GM21367 (cell line): ENCODE results near the gene RPTOR.

Source experiments
- ATAC-seq: cut with Tn5 transposase; IDR thresholded peaks from one replicate; pipeline ENCODE4 v1.9.1; 2021; ENCODE audit not compliant: unreplicated experiment

The RPTOR gene

DNA sequence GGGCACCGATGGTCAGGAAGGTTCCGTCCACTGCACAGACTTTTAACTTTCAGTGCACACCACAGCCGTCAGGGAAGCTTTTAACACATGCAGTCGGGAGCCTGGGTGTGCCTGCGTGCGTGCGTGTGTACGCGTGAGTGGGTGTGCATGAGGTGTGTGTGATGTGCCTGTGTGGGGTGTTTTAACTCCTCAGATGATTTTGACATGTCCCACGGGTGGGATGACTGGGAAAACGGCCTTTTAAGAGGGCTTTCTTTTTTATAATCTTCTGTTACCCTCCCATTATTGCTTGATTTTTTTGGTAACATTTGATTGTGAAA, 294.3 kb downstream of the RPTOR start:
- ATAC-seq, result no peak

DNA sequence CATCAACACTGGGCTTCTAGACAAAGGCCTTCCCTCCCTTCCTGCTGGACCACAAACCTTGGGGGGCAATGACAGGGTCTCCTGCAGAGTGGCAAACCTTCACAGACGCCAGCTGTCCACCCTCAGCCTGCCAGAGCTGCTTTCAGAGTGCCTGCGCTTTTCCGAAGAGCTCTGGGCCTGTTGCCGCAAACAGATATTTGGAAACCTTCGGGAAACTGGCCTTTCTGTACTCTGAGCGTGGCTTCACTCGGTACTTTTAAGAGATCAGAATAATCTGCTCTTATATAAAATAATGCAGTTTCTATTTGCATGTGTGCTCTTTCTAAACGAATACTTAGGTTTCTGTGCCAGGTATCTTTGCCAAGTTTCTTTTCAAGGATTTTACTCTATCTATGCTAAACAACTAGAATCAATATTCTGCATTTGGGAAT, 294.9 kb downstream of the RPTOR start:
- no peak for ATAC-seq

DNA sequence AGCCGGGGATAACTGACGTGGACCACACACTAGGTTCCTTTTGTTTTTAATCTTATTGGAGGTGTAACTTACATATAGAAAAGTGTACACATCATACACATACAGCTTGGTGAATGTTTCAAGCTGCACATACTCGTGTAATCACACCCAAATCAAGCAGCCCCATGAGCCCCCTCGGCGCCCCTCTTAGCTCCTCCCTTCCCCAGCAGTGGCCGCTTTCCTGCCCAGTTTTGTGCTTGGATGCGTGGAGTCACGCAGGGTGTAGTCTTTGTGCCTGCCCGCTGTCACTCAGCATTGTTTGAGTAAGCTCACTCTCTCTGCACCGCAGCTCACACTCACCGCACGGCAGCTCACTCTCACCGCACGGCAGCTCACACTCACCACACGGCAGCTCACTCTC, 295.3 kb downstream of the RPTOR start:
- no peak for ATAC-seq

DNA sequence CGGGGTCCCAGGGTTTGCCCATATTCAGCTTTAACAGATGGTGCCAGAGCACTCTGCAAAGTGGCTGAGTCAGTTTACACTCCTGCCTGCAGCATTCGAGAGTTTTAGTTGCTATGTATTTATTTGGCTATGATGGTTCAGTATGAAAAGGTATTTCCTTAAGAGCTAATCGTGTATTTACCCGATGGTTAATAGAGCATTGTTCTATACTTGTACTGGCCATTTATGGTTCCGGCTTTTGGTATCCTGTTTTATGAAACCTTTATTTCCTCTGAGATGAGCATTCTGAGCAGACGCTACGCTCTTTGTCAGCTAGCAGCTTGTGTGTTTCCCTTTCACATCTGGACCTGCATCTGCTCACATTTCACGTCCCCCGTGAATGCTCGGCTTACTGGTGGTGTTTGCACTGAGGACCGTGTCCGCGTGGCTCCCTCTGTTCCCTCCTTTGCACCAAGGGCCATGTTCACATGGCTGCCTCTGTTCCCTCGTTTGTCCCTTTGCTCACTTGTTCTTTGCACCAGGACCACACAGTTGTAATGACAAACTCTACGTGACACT, 297.9 kb downstream of the RPTOR start:
- ATAC-seq, result no peak

DNA sequence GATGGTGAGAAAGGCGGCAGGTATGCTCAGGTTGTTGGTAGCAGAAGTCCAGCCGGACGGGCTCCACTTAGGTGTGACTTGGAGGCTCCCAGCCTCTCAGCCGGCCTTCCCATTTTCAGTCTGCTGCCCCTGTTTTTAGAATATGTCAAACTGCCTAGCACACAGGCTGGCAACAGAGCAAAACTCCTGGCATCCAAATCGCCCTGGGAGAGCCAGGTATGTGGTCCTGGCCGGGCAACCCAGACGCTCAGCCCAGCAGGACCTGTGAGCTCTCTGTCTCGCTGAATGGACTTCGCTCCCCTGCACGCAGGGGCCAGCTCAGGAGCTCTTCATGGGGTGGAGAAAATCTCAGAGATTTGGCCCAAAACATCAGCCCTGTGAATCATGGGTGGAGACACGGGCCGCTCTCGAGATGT, 299.1 kb downstream of the RPTOR start:
- no peak for ATAC-seq

DNA sequence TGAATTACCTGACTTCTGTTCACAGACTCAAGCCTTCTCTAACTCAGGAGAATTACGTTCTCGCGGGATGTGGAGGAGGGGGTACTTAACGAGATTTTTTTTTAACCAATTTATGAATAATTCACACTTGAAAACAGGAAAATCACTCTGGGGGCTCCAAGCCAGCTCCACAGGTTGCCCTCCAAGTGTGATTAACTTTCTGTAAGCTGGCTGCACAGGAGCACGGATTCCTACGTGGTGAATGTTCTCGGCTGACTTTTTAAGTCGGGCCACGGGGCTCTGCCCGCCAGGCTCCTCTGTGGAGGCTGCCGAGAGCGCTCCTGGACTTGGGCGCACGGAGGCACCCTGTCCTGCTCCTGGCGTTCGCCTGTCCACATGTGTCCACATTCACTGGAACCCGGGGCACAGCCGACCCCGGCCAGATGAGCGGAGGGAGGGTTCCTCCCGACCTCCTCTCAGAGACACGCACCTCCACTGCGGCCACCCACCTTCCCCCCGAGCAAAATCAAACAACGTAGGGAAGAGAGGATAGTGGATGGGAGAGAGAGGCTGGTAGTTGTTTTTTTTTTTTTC, 299.9 kb downstream of the RPTOR start:
- no peak for ATAC-seq

DNA sequence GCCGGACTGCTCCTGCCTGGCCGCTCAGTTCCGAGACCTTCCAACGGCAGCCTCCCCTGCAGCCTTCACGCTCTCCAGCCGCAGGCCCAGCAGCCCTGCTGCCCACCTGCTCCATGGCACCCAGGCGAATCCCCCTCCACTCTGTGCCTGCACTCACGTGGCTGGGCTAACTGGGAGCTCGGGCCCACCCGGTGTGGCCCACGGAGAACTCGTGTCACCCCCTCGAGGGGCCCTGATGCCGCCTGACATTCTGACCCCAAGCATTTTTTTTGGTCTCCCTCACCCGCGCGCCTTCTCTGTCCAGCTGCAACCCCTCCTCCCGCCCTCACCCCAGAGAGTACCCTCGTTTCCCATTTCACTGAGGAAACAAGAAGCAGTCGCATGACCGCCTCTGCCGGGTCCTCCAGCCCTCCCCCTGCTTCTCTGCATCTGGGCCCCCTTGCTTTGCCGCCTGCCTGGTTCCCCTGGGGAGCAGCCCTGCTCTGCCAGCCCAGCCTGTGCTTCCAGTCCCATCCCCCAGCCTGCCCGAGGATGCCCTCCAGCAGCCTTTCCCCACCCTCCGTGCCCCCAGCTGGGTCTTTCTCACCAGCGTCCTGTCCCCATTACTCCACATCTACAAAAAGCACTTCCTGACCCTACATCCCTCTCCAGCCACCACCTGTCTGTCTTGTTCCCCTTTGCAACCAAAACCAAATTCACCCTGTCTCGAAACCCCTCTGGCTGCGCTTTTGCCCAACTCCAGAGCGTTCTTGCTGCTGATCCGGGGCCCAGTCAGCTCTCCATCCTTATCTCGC, 300.6 kb downstream of the RPTOR start:
- ATAC-seq, result no peak

DNA sequence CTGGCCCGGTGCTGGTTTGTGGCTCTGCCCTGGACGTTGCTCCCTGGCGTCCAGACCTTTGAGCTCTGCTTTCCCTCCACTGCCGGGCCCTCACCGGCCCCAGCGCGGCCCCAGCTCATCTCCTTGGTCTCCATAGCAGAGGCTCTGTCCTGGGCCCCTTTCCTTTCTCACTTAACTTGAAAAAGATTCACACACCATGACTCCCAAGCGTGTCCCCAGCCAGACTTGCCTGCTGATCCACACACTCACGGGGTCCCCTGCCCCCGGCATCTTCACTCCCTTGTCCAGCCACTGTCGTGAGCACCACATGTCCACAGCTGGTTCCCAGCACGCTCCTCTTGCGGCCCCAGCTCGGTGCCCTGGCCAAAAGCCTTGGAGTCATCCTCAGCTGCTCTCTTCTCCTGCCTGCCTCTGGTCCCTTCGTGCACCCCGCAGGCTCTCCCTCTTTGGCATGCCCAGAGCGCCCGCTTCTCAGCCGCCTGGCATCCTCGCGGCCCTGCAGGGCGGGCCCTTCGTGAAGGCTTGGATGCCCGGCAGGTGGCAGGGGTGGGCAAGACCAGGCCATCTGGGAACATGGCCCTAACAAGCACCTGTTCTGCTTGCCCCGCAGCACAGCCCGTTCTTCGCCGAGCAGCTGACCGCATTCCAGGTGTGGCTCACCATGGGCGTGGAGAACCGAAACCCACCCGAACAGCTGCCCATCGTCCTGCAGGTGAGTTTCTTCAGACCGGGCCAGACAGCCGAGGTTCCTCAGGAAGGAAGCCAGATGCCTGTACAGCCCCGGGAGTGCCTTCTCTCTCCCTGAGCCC, 301.4 kb downstream of the RPTOR start:
- ATAC-seq, result no peak

DNA sequence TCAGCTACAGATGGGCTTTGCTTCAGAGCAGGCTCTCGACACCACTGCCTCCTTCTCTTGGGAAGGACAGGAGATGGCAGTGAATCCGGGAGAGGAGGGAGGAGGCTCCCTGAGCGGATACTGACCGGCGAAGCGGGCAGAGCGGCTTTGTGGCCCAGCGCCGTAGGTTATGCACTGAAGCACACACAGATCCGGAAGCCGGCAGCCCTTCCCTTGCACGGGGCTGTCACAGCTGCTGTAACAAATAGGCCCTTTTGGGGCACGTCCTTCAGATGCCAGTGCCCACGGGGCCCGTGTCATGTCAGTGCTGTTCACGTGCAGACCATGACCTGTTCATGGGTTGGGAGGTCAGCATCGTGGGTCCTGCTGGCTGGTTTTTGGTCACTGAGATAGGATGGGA, 302.3 kb downstream of the RPTOR start:
- ATAC-seq, result no peak

DNA sequence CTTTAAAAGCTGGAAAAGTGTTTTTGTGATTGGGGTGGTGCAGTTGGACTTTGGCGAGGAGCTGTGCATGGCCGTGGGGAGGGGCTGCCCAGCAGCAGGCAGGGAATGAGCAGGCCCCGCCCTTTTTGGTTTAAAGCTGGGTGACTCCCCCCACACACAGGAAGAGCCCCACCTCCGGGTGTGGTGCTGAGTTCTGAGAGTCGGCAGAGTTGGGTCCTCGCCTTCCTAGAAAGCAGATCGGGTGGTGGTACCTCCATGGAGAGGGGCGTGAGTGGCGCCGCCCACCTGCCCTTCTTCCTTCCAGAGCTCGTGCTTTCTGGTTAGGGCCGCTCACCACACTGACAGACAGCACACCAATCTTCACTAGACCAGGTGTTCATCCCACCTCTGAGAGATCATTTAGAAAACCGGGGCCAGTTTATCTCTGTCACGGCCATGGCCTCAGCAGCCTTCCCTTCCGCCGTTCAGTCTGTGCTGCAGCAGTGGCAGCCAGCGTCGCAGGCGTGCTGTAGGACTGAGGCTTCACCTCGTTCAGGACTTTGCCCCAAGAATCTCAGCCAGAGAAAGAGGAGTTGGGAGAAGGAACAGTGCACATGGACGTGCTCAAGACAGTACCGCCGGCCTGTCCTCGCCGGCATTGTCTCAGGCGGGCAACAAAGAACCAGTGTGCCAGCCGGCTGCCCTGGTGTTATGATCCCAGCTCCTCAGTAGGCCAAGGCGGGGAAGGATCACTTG, 303.0 kb downstream of the RPTOR start:
- ATAC-seq, result no peak

DNA sequence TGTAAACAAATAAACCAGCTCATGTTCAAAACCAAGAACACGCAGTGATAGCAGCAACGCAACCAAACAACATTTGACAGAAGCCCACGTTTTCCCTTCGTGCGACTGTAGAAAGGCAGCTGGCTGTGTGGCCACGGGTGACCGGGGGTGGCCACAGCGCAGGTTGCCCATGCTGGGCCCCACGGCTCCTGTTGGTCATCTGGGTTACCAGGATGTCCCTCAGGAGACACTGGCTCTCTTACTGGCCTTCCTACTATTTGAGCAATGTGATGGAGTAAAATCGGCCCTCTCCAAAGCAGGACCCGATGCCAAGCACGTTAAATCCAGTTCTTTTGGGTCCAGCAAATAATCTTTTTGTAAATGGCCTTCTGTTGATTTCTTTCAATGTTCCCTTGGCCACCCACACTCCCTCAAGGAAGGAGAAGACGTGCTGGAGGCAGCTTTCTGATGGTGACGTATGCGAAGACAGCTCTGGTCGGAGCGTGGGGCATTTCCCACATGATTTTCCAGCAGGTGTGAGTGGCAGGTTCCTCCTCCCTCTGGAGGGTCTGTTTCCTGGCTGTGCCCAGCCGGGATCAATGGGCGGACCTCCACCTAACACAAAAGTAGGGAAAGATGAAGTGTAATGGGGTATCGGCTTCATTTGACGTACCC, 303.9 kb downstream of the RPTOR start:
- no peak for ATAC-seq

DNA sequence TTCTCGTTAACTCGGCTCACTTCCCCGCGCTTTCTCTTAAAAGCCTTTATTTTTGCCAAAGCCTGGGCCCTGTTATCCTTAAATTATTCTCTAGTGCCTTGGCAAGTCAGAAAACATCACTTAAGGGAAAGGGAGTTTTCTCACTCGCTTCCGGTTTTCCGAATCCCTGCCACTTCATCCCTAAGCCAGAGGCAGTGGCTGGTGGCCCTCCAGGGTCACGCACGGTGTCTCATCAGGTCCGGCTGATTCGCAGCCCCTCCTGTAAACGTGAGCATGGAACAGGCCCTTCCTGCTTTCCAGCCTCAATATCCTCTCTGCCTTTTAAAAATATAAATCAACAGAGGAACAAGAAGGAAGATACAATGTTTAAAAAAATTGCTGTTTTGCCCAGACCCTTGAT, 304.5 kb downstream of the RPTOR start:
- ATAC-seq, result no peak

DNA sequence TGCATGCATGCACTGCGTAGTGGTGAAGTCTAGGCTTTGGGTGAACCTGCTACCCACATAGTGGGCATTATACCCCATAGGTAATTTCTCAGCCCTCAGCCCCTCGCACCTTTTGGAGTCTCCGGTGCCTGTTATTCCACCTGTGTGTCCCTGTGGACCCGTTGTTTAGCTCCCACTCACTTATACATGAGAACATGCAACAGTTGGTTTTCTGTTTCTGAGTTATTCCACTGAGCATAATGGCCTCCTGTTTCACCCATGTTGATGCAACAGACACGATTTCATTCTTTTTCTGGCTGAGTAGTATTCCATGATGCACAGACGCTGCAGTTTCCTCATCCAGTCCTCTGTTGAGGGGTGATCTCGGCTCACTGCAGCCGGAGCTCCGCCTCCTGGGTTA, 305.5 kb downstream of the RPTOR start:
- ATAC-seq, result no peak

DNA sequence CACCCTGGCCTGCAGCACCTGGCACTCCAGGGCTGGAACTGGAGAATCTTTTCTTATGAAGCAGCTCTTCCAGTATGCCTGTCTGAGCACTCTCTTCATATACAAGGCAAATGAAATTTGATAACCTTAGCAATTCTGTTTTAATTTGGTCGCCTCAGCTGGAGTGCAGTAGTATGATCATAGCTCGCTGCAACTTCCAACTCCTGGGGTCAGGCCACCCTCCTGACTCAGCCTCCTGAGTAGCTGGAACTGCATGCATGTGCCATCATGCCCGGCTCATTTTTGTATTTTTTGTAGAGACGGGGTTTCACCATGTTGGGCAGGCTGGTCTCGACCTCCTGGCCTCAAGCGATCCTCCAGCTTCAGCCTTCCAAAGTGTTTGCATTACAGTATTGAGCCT, 306.2 kb downstream of the RPTOR start:
- ATAC-seq, result no peak

DNA sequence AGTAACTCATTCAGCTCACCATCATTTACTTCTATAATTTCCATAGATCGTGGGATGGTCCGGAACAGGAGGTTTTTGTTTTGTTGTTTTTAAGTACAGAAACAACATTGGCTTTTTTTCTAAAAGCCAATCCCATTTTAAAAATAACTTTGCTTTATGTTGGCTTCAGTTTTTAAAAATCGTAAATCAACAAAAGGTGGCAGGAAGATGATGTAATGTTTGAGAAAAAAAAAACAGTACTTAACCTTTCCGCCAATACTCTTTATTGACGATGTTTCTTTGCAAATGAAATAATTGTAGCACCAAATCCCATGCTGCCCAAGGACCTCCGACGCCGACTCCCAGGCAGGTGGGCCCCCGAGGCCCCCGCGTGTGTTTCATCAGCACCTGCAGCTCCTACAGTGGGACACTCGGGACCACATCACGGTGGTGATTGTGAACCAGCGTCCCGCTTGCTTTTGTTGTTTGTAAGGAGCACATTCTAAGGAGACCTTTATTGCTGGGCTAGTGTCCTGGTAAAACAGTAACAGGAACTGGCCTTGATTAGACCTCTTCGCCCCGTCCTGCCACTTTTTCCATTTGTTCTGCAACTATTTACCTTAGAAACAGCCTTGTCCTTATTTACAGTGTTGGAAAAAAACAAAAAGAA, 306.8 kb downstream of the RPTOR start:
- ATAC-seq, result no peak

DNA sequence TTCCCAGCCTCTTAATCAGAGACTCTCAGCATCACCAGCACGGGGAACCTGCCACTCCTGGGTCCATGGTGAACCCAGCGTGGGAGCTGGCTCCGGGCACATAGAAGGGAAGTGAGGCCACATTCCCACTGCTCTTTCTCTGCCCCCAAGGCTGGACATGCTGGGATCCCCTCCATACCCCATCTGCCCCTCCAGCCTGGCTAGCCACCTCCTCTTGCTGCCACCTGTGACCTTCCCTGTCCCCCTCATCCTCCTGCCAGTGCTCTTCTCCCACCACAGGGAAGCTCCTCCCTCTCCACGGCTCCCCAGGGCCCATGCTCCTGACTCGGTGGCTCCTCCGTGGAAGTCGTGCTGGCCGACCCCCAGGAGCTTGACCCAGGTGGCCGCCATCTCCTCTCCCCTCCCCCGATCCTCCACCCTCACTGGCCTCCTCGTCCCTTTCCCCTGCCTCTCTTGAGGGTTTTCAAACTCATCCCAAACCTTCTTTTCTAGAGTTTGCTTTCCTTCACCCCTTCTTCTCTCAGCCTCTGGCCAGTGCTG, 307.9 kb downstream of the RPTOR start:
- no peak for ATAC-seq

DNA sequence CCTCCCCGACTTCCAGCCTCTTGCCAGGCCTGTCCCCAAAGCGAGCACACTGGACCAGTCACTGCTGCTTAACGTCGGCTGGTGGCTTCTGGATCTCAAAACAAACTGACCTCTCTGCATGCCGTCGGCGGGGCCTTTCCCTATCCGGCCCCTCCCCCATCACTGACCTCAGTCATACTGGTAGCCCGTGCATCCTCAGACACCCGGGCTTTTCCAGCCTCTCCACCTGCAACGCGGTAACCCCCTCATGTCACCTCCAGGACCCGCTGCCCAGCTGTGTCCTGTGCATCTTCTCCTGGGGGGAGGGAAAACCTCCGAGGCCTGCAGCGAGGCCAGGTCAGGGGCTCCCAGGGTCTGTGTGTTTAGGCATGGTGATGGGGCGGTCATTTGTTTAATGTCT, 308.4 kb downstream of the RPTOR start:
- ATAC-seq, result no peak

DNA sequence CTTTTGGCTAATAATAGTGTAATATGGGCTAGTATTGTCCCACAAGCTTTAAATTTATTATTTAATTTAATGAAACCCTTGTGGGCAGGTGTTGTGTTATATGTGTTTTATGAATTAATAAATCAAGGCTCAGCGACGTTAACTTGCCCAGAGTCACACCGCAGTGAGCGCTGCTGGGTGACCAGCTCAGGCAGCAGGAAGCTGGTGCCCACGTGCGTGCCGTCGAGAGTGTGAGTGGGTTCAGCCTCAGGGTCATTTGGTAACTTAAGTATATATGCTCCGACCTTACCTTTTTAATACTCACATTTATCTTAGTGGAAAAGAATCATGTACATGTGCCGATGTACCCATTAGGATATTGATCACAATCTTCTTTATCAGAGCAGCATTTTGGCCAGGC, 309.6 kb downstream of the RPTOR start:
- ATAC-seq, result no peak

DNA sequence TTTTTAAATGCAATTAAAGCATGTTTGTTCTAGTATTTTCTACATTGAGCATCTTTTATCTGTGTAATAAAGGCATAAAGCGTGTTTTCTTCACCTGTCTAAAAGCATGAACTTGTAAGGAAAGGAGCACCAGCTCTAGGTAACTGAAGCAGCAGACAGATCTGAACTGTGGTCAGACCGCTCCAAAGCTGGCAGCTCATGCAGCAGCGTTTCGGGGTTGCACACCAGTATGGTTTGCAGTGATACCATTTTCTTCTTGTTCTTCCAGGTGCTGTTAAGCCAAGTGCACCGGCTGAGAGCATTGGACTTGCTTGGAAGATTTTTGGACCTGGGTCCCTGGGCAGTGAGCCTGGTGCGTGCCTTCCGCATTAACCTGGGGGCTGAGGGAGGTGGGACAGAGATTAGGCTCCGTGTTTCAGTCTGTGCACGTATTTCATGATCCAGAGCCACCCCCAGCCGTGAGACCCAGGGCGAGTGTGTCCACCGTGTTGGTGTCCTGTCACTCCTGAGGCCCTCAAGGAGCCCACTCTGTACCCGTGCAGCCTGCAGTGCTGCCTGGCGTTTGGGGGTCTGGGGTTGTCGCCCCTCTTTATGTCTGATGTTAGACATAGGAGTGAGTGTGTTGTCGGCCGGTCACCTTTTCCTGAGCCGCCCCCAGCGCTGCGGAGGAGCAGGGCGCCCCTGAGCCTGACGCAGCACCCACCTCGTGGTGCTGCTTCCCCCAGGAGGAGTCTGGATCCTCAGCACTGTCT, 310.7 kb downstream of the RPTOR start:
- no peak for ATAC-seq
